ENCODE data around the gene USB1.

USB1 gene, protein sequence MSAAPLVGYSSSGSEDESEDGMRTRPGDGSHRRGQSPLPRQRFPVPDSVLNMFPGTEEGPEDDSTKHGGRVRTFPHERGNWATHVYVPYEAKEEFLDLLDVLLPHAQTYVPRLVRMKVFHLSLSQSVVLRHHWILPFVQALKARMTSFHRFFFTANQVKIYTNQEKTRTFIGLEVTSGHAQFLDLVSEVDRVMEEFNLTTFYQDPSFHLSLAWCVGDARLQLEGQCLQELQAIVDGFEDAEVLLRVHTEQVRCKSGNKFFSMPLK

DNA sequence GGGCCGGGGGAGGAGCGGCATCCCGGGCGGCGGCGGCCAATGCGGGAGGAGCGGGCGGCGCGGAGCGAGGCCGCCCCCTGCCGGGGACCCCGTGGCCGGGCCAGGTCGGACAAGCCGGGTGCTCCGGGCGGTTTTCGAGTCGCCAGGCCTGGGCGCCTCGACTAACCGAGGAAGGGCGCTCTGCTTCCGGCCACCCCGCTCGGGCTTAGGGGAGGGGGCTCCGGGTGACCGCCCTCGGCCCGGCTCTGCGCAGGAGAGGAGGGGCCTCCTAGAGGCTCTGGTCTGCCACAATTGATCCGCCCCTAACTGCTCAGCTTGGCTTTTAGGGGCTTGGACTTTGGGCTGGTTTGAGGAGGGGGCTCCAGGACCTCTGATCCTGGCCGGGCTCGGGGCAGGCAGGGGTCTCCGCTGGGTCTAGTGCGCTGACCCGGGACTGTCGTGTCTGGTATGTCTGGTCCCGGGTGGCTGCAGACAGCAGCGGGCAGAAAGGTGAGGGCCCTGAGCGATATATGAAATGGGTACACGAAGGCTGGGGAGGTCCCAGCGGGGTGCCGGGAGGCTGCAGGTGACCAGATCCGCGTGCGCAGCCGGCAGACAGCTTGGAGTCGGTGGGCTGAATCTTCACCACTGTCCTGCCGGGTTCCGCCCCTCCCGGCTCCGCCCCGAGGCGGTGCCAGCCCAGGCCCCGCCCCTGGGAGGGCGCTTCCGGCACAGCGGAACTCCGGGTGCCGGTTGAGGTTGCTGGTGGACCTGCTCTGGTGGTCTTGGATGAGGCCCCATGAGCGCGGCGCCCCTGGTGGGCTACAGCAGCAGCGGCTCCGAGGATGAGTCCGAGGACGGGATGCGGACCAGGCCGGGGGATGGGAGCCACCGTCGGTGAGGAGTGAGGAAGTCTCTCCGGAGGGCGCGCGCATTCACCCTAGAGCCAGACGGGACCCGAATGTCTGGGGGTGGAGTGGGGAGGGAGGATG is at the start of gene USB1:
Gene USB1, plus strand, starts transcription at position 702 of the 971 bp plus-strand sequence. Its CDS starts 77 bp downstream, at position 779.
- peak; percentile 65 for DNase-seq (ENCODE audit: low read depth)

DNA sequence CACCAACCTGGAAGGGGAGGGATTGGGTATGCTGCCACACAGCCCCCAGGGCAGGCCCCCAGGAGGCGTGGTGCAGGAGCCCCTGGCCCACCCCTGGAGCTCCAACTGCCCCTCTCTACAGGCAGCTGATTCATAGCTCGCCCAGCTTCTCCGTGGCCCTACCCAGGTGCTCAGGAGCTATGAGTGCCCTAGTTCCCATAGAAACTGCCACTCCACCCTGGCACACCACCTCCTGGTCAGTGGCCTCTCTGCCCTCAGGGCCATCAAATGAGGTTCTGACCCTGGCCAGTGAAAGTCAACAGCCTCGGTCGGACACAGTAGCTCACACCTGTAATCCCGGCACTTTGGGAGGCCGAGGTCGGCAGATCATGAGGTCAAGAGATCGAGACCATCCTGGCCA is 48.3 kb upstream of the USB1 start:
- DNase-seq (ENCODE audit: low read depth): no peak

DNA sequence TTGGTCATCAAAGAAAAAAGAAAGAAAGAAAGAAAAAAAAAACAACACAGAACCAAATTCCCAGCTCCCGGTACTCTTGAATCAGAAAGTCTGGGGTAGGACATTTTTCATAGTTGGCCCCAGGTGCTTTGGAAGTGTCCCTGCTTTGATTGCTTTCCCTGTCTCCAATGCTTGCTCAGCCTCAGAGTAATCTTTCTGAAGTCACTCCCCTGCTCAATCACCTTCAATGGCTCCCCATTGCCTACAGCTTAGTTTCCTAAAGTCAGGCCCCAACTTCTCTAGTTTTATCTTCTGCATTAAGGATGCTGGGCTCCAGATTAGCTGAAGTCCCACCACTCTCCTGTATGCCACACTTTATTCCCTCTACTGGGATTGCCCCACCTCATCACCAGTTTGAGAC is 47.4 kb upstream of the USB1 start:
- DNase-seq (ENCODE audit: low read depth): no peak

DNA sequence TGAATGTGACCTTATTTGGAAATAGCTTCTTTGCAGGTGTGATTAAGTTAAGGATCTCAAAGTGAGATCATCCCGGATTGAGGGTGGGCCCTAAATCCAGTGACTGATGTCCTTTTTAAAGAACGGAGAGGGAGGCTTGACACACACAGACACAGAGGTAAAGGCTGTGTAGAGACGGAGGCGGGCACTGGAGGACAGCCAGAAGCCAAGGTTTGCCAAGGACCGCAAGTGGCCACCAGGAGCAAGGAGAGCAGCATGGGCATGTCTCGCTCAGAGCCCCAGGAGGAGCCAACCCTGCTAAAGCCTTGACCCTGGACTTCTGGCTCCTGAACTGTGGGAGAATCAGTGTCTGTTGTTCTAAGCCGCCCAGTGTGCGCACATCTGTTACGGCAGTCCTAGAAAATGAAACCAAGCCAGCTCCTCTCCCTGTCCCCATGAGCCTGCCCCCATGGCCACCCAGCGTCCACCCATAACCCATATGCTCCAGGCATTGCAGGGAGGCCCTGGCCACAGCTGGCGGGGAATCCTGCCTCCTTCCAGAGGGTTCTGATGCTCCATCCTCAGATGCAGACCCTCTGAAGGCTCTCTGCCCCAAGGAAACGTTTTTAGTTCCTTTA is 45.5 kb upstream of the USB1 start:
- DNase-seq (ENCODE audit: low read depth): no peak

DNA sequence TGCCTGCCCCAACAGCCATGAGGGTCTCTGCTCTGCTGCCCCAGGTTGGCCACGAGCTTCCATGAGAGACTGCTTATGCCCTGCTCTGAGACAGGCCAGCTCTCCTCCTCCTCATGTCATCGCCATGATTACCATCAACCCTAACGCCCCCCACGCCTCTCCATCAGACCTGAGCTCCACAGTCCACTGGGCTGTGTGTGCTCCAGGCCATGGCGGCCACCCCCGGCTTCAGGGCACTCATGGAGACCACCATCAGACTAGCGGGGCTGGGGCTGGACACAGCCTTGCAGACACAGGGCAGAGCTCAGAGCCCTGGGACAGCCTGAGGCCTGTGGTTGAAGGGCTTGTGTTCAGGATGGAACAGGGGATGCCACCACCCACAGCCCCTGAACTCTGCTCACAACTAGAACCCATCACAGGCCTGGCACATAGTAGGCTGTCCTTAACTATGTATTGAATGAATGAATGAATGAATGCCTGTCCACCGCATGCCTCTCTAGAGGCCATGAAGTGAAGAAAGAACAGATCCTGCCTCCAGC is 44.9 kb upstream of the USB1 start:
- DNase-seq (ENCODE audit: low read depth): no peak

DNA sequence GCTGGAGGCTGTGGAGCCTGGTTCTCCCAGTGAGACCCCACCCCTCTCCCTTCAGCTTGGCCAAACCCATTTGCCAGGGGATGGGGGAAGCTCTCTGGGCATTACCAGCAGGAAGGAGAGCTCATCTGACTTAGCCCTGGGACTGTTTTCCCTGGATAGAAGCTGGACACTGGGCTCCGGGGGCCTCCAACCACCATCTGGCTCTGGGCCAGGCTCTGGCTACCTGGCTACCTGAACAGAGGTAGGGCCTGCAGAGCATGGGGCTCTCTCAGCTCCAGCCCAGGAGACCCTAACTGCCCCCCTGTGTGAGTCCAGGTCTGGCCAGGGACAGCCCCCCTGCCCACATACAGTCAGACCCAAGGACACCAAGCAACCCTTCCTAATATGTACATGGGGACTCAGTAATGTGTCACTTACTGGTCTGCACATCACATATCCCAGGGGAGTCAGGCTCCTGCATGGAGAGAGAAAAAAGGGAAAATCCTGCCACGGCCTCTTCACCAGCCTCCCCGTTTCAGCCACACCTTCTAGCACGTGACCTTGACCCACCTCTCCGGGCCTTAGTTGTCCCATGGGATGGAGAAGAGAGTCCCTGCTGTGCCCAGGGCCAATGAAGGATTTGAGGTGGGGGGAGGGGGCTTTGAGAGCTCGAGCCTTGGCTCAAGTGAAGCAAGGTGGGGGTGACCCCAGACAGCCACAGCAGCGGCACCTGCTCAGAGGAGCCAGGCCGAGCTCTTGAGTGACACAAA is 44.1 kb upstream of the USB1 start:
- DNase-seq (ENCODE audit: low read depth): no peak

DNA sequence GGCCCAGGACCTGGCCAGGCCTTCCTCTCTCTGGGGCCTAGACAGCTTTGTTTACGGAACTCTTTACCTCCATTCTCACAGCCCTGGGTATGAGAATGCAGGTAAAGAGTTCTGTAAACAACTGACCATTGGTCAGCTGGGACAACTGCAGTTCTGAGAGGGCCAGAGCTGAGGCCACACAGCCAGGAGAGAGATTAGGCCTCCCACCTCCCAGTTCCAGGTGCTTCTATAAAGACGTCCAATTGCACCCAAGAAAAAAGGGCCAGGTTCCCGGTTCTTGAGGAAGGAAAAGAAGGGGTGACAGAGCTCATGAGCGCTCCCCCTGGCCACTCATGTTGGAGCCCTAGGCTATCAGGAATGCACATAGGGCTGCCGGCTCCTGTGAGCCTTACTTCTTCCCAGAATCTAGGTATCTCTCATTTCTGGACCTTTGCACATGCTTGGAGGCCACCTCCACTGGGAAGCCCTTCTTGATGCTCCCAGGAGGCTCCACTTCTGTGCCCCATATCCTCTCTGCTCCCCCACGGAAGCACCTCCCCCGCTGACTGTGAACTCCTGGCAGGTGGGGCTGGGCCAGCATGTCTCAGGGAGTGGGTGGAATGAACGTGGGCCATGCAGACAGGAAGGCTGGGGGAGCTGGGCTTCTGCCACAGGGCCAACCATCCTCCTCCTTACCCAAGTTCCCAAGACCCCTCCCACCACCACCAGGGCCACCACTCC is 43.4 kb upstream of the USB1 start:
- no peak for DNase-seq (ENCODE audit: low read depth)

DNA sequence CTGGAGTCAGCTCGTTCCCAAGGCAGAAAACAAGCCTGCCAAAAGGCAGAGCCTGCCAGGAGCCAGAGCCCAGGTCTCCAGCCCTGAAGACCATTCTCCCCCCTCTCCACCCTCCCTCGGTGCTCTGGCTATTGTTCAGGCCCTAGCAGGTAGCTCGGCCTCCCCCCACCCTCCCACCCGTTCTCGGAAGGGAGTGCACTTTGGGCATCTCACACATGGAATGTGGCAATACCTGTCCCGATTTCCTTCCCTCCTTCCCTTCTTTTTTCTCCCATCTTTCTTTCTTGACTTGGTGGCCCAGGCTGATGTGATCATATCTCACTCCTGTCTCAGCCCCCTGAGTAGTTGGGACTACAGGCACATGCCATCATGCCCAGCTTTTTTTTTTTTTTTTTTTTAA is 42.7 kb upstream of the USB1 start:
- no peak for DNase-seq (ENCODE audit: low read depth)

DNA sequence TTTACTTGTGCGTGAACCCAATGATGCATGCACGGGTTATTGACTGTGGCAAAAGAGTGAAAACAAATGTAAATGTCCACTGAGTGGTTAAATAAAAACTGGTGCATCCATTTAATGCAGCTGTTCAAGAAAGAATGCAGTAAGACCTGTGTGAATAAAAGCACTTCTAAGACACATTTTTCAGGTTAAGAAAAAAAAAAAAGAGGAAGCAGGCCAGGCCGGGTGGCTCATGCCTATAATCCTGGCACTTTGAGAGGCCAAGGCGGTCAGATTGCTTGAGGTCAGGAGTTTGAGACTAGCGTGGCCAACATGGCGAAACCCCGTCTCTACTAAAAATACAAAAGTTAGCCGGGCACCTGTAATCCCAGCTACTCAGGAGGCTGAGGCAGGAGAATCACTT is 42.1 kb upstream of the USB1 start:
- DNase-seq (ENCODE audit: low read depth): no peak

DNA sequence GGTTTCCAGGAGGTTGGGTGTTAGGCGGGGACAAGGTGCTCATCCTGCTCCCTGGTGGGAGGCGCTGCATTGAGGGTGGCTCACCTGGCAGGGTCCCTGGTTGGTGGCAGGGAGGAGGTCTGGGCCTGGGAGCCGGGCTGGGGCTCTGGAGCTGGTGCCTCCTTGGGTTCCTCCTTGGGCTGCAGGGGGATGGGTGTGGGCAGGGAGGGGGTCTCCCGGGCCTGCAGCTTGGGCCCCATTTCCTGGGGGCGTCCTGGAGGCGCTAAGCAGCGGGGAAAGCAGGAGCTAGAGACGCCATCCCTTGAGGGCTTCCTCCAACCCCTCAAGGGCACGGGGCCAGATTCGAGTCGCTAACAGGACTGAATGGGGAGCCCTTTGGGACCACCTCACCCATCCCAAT is 41.4 kb upstream of the USB1 start:
- no peak for DNase-seq (ENCODE audit: low read depth)

DNA sequence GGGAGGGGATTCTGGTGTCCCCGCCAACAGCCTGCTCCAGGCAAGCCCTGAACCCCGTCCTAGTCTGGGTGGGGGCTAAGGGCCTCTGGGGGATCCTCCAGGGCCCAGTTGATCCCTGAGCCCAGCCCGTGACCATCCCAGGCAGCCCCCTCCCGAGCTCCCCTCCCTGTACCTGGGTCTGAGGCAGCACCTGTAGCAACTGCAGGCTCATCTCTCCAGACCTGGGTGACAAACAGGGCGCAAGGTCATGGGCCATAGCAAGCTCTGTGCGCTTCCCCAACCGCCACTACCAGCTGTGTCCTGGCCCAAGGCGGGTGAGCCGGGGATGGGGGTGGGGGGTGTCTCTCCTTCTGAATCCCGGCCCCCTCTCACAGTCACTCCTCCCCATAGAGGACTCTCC is 40.9 kb upstream of the USB1 start:
- DNase-seq (ENCODE audit: low read depth): no peak

DNA sequence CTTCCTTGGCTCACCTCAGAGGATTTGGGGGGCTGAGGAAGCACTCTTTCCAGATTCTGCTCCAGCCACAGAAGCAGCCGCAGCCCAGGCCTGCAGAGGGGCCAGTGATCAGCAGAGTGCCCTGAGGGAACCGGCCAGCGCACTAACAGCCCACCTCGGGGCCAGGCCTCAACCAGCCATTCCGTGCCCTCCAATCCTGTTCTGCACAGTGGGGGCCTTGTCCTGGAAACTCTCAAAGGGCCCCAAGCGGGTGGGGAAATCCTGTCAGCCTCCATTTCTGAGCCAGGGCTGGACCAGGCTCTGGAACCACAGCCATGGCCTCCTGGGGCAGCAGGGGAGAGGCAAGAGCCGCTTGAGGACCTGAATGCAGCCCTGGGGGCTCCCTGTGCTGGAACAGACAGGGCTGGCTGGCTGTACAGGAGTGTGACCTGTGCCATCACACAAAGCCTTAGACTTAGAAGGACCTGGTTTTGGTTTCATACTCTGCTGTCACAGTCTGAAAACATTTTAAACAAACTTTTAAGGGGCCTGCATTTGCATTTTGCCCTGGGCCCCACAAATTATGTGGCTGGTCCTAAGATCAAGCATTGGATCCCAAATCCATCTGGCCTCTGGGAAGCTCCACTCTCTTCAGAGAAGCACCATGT is 40.3 kb upstream of the USB1 start:
- no peak for DNase-seq (ENCODE audit: low read depth)

DNA sequence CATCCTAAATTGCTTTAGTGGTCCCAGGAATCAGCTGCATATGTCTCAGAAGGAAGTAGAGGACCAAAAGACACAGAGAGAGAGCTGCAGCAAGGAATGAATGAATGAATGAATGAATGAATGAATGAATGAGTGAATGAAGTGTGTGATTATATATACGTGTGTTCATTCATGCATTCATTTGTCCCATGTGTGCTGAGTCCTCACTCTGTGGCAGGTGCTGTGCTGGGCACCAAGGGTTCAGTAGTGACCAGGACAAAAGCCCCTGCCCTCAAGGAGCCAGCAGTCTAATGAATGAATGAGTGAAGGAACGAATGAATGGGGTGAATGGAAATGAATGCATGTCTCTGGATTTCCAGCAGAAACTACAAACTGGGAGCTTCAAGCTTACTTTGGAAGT is 39.7 kb upstream of the USB1 start:
- DNase-seq (ENCODE audit: low read depth): no peak

DNA sequence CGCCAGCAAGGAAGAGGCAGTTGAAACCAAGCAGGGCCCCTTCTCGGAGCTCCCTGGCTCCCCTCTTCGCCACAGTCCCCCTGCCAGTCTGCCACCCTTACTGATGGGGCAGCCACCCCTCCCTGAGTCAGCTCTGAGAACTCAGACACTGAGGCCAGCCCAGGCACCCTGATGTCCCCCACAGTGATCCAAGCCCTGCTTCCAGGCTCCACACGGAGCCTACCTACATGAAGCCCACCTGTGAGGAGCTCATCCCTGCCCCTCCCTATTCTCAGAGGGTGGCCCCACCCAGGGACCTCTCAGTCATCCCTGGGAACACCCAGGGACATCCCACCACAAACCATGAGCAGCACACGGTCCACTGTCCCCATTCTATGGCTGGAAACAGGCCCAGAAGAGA is 39.2 kb upstream of the USB1 start:
- no peak for DNase-seq (ENCODE audit: low read depth)

DNA sequence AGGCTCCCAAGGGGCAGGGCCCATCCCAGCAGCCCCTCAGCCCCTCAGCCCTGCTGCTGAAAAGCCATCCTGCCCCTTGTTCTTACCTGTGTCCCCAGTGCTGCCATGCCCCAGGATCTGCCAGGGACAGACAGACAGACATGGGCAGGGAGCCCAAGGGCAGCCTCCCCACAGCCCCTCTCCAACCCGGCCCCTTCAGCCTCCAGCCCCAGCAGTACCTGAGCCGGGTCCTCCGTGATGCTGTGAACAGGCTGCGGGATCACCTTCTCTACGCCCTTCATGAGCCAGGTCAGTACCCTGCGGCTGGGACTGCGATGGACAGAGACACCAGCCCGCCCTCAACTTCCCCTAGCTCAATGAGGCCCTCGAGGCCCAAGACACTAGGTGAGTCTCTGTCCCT is 38.5 kb upstream of the USB1 start:
- DNase-seq (ENCODE audit: low read depth): no peak

DNA sequence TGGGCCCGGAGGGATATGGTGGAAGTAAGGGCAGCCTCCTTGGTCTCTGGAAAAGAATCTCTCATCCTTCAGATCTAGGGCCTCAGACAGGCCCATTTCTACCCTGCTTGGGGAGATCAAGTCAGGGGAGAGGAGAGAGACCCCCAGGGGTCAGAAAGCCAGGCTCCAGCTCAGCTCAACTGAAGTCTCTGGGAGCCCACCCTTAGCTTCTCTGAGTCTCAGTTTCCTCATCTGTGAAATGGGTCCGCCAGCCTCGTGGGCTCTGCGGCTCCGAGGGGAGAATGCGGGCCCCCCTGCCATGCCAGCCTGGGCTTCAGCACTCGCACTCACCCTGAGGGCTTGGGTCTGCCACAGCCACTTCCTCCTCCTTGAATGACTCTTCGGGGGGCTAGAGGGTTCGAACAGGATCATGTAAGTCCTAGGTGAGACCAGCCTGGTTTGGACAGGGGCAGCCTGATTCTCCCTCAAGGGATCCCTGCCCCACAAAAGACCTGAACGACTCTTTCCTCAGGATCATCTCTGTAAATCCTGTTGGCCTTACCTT is 37.0 kb upstream of the USB1 start:
- no peak for DNase-seq (ENCODE audit: low read depth)

DNA sequence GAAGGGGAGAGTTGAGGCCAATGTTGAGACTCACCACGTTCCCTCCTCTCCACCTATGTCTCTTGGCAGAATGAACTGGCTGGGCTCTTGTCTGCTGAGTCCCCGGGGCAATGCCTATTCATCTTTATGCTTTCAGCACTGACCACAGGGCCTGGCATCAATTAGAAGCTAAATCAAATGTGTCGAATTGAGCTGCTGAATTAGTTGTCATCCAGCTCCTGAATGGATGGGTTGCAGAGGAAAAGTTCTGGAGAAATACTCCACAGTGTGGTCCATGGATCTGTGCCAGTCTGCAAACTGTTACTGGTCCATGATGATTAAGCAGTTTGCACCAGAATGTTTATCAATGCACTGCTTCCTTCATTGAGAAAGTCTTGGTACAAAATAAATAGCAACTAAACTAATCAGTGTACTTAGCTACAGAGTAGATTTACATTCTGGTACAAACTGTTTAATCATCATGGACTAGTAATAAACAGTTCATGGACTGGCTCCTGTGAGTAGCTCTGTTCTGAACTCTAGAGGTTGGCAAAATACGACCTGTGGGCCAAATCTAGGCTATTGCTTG is 34.9 kb upstream of the USB1 start:
- DNase-seq (ENCODE audit: low read depth): no peak

DNA sequence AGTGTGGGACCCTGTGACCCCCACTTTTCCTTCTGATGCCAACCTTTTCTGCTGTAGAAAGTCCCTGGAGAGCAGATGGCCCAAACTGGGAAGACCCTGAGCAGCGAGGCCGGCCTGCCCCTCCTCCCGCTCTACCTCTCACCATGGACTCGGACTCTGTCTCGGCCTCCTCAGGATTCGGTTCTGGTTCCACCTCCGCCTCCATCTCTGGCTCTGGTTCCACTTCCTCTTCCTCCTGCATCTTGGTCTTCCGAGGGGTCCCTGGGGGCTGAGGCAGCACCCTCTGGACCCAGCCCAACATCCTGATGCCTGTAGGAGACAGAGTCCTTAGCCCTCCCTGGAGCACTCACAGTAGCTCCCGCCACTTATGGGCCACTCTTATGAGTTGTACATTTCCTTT is 34.2 kb upstream of the USB1 start:
- DNase-seq (ENCODE audit: low read depth): no peak

DNA sequence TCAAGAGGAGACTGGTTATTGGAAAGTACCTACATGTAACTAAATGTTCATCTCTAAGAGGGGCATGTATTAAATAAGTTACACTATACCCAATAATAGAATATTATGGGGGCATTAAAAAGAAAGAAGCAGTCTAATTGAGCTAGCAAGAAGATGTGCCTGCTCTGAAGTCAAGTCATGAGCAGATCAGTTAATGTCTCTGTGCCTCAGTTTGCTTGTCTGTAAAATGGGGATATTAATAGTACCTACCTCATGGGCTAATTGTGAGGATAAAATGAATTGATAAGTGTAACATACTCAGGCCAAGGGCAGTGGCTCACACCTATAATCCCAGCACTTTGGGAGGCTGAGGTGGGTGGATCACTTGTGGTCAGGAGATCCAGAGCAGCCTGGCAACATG is 33.3 kb upstream of the USB1 start:
- no peak for DNase-seq (ENCODE audit: low read depth)

DNA sequence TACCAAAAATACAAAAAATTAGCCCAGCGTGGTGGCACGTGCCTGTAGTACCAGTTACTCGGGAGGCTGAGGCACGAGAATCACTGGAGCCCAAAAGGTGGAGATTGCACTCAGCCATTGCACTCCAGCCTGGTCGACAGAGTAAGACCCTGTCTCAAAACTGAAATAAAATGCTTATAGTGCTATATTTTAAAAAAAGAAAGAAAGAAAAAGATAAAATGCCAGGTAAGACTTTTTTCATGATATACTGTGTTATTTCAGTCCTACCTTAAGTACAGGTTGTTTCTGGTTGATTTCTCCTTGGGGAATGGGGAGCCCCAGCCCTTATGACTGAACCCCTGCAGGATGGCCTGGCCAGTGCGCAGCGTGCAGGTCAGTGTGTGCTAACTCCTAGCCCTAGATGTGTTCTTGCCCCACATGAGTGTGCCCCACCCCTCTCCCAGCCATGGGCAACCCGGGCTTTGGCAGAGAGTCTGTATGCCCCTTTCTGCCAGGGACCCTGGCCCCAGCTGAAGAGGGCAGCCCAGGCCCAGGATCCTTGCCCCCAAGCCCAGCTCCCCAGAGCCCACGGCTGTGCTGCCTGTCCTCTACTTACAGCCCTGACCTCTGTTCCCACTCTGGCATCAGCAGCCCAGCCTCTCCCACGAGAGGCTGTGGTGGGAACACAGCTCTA is 31.6 kb upstream of the USB1 start:
- no peak for DNase-seq (ENCODE audit: low read depth)

Data from fibroblast of the conjunctiva (primary cell).